HepG2 (cell line): Measurements from ENCODE around the gene TSPYL2. TPM values are rescaled to one million over a fixed set of nuclear protein-coding genes. Genes with fewer than 3 reads are reported as not detected.
A peak's percentile ranks its signal among the peaks of the same experiment; 100 is the strongest.

Experiments used
- ELF1 ChIP-seq: sonication (generic); formaldehyde crosslinking; IDR thresholded peaks from 2 replicates; pipeline ENCODE4 v1.4.0; 2020; ENCODE audit warnings: missing genetic modification reagents
- FOXA1 ChIP-seq, 2 experiments: fragments of 450-650 bp in 1 of 2; sonication (generic) in 1 of 2; formaldehyde crosslinking in 1 of 2; IDR thresholded peaks; 2 replicates each; pipeline versions ENCODE4 v1.4.0 to v1.6.1; 2016 to 2020; ENCODE audit warnings: missing genetic modification reagents in 1 of 2
- GZF1 ChIP-seq: sonication (generic); formaldehyde crosslinking; IDR thresholded peaks from 2 replicates; pipeline ENCODE4 v1.5.1; 2020; ENCODE audit warnings: mild to moderate bottlenecking, missing genetic modification reagents
- MAFF ChIP-seq: IDR thresholded peaks from 2 replicates; pipeline ENCODE4 v1.6.1; 2011; ENCODE audit warnings: low read depth, low read length, improper control_type of control experiment
- NFE2L2 ChIP-seq: fragments of 150-350 bp; IDR thresholded peaks from 2 replicates; pipeline ENCODE4 v1.6.1; 2014; ENCODE audit warnings: low read length
- SKI ChIP-seq: fragments of 450-650 bp; IDR thresholded peaks from one replicate; pipeline ENCODE4 v1.6.1; 2018; ENCODE audit warnings: mild to moderate bottlenecking; ENCODE audit not compliant: partially characterized antibody
- TBL1XR1 ChIP-seq: fragments of 150-350 bp; IDR thresholded peaks from 2 replicates; pipeline ENCODE4 v1.6.1; 2014; ENCODE audit warnings: borderline replicate concordance, low read length; ENCODE audit not compliant: partially characterized antibody
- TCF12 ChIP-seq, 2 experiments: fragments of 450-650 bp in 1 of 2; sonication (generic) in 1 of 2; formaldehyde crosslinking in 1 of 2; IDR thresholded peaks; 2 replicates each; pipeline versions ENCODE4 v1.6.1 to v1.8.0; 2017 to 2022; ENCODE audit warnings: antibody characterized with exemption in 1 of 2, mild to moderate bottlenecking in 1 of 2, missing genetic modification reagents in 1 of 2, moderate library complexity in 1 of 2
- TSC22D2 ChIP-seq: sonication (generic); formaldehyde crosslinking; IDR thresholded peaks from 2 replicates; pipeline ENCODE4 v1.5.1; 2020; ENCODE audit warnings: missing genetic modification reagents, mild to moderate bottlenecking, borderline replicate concordance
- ZFP36 ChIP-seq: fragments of 150-350 bp; IDR thresholded peaks from 2 replicates; pipeline ENCODE4 v1.6.1; 2018; ENCODE audit warnings: borderline replicate concordance, low read length, low read depth; ENCODE audit not compliant: partially characterized antibody
- ZMAT3 ChIP-seq: sonication (generic); formaldehyde crosslinking; conservative IDR thresholded peaks from 2 replicates; pipeline ENCODE4 v1.7.0; 2021; ENCODE audit warnings: missing genetic modification reagents
- ZNF670 ChIP-seq: sonication (generic); formaldehyde crosslinking; IDR thresholded peaks from 2 replicates; pipeline ENCODE4 v1.8.0; 2022; ENCODE audit warnings: mild to moderate bottlenecking, missing genetic modification reagents, borderline replicate concordance
- ZSCAN30 ChIP-seq: sonication (generic); formaldehyde crosslinking; IDR thresholded peaks from 2 replicates; pipeline ENCODE4 v1.5.0; 2020; ENCODE audit warnings: mild to moderate bottlenecking, missing genetic modification reagents
- polyA plus RNA-seq, 8 experiments: library from polyadenylated mRNA; depleted of rRNA in 3 of 8; stranded (reverse) in 7 of 8; unstranded in 1 of 8; fragments of >200 nt; fragmentation: Illumina TruSeq in 4 of 8; extraction: Trizol in 4 of 8; gene quantifications; 2 replicates each; pipeline versions ENCODE4 v1.2.1 to v1.2.3, GENCODE V29; 2011 to 2016; ENCODE audit warnings: low read depth in 4 of 8, missing spikeins in 1 of 8, mixed read lengths in 1 of 8; ENCODE audit not compliant: insufficient read depth in 1 of 8
- total RNA-seq, 5 experiments: library from RNA; depleted of rRNA; stranded (reverse); fragments of >200 nt; fragmentation: Illumina TruSeq; extraction: Trizol; gene quantifications; 2 replicates each; pipeline ENCODE4 v1.2.3, GENCODE V29; 2016; ENCODE audit warnings: low read depth in 1 of 5
- TF ChIP-seq, protein P1 (sequence below), 2 experiments: sonication (generic) in 1 of 2; formaldehyde crosslinking in 1 of 2; IDR thresholded peaks; 2 replicates each; pipeline versions ENCODE4 v1.5.1 to v1.6.1; 2011 to 2020; ENCODE audit warnings: borderline replicate concordance in 1 of 2, low read depth in 1 of 2, low read length in 1 of 2, mild to moderate bottlenecking in 1 of 2, missing genetic modification reagents in 1 of 2, moderate library complexity in 1 of 2
- TF ChIP-seq, protein P2 (sequence below): sonication (generic); formaldehyde crosslinking; IDR thresholded peaks from 2 replicates; pipeline ENCODE4 v1.8.0; 2023; ENCODE audit warnings: mild to moderate bottlenecking, missing genetic modification reagents
- TF ChIP-seq, protein P3 (sequence below): IDR thresholded peaks from 2 replicates; pipeline ENCODE4 v1.4.0; 2020; ENCODE audit warnings: mild to moderate bottlenecking, missing genetic modification reagents
- TF ChIP-seq, protein P4 (sequence below): sonication (generic); formaldehyde crosslinking; IDR thresholded peaks from 2 replicates; pipeline ENCODE4 v1.5.0; 2020; ENCODE audit warnings: missing genetic modification reagents
- TF ChIP-seq, protein P5 (sequence below): IDR thresholded peaks from 2 replicates; pipeline ENCODE4 v1.6.1; 2016

Gene TSPYL2
- total and polyA plus RNA-seq, 2 of the 13 experiments (the other 11 are each of a cell fraction or from before 2014, with no cell fraction given), result 10.1 to 15.5 TPM

DNA sequence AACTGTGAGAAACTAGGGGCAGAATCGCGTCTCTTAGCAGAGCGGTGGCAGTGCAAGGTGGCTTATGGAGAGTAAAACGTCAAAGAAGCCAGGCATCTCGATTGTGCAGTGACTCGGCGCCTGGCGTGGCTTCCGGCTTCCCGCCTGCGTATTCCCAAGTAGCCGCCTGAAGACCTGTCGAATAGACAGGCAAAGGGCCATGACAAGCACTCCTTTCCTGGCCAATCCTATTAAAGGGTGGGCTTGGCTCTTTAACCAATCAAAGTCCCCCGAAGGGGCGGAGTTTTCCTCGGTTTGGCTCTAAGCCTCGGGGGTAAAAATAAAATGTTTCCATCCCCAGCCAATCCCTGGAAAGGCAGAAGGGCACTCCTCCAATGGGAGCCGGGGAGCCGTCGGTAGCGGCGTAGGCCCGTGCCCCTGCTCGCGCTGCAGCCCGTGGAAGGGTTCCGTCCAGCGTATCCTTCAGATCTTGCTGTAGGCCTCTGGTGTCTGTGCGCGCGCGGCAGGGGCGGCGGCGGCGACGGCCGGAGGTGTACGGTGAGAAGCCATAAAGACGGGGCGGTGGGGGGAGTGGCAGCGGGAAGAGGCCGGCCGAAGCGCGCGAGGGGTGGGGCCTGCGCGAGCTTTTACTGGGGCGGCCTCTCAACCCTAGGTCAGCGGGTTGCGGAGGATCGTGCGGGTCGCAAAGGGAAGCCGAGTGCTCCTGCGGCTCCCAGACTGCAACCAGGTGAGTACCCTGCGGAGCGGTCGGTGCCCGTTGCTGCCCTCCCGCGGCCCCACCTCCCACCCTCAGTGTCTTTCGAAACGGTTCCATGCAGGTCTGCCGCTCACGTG, 11.8 kb downstream of the TSPYL2 start, which contains the start of gene KANTR (continued):
- TF ChIP-seq, protein P1, sequence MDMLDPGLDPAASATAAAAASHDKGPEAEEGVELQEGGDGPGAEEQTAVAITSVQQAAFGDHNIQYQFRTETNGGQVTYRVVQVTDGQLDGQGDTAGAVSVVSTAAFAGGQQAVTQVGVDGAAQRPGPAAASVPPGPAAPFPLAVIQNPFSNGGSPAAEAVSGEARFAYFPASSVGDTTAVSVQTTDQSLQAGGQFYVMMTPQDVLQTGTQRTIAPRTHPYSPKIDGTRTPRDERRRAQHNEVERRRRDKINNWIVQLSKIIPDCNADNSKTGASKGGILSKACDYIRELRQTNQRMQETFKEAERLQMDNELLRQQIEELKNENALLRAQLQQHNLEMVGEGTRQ (IDR thresholded peaks at IDR 0.05; ENCODE audit: low read depth, low read length), result peak; percentile 53
- TF ChIP-seq, protein P1 (CRISPR knock-in tag; IDR thresholded peaks at IDR 0.05; ENCODE audit: borderline replicate concordance), result no peak
- TF ChIP-seq ELF1, result no peak
- TF ChIP-seq ZNF670, result no peak
- no peak for TF ChIP-seq ZMAT3 (CRISPR knock-in tag)
- no peak for TF ChIP-seq ZSCAN30
- no peak for TF ChIP-seq GZF1
- TF ChIP-seq SKI, result no peak
- TF ChIP-seq TCF12 (IDR thresholded peaks at IDR 0.05), result no peak
- TF ChIP-seq TCF12 (CRISPR knock-in tag; IDR thresholded peaks at IDR 0.05), result no peak
- TF ChIP-seq MAFF, result no peak
- TF ChIP-seq, protein P2, sequence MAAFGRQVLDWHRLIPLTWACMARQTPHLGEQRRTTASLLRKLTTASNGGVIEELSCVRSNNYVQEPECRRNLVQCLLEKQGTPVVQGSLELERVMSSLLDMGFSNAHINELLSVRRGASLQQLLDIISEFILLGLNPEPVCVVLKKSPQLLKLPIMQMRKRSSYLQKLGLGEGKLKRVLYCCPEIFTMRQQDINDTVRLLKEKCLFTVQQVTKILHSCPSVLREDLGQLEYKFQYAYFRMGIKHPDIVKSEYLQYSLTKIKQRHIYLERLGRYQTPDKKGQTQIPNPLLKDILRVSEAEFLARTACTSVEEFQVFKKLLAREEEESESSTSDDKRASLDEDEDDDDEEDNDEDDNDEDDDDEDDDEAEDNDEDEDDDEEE (CRISPR knock-in tag), result no peak
- TF ChIP-seq, protein P3, sequence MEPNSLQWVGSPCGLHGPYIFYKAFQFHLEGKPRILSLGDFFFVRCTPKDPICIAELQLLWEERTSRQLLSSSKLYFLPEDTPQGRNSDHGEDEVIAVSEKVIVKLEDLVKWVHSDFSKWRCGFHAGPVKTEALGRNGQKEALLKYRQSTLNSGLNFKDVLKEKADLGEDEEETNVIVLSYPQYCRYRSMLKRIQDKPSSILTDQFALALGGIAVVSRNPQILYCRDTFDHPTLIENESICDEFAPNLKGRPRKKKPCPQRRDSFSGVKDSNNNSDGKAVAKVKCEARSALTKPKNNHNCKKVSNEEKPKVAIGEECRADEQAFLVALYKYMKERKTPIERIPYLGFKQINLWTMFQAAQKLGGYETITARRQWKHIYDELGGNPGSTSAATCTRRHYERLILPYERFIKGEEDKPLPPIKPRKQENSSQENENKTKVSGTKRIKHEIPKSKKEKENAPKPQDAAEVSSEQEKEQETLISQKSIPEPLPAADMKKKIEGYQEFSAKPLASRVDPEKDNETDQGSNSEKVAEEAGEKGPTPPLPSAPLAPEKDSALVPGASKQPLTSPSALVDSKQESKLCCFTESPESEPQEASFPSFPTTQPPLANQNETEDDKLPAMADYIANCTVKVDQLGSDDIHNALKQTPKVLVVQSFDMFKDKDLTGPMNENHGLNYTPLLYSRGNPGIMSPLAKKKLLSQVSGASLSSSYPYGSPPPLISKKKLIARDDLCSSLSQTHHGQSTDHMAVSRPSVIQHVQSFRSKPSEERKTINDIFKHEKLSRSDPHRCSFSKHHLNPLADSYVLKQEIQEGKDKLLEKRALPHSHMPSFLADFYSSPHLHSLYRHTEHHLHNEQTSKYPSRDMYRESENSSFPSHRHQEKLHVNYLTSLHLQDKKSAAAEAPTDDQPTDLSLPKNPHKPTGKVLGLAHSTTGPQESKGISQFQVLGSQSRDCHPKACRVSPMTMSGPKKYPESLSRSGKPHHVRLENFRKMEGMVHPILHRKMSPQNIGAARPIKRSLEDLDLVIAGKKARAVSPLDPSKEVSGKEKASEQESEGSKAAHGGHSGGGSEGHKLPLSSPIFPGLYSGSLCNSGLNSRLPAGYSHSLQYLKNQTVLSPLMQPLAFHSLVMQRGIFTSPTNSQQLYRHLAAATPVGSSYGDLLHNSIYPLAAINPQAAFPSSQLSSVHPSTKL (CRISPR knock-in tag), result 0 out of 2 replicates have a peak, but pooled peaks have one; percentile 8
- TF ChIP-seq ZFP36, result no peak
- TF ChIP-seq FOXA1 (IDR thresholded peaks at IDR 0.05), result no peak
- TF ChIP-seq FOXA1 (CRISPR knock-in tag; IDR thresholded peaks at IDR 0.05), result no peak
- TF ChIP-seq, protein P4, sequence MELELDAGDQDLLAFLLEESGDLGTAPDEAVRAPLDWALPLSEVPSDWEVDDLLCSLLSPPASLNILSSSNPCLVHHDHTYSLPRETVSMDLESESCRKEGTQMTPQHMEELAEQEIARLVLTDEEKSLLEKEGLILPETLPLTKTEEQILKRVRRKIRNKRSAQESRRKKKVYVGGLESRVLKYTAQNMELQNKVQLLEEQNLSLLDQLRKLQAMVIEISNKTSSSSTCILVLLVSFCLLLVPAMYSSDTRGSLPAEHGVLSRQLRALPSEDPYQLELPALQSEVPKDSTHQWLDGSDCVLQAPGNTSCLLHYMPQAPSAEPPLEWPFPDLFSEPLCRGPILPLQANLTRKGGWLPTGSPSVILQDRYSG (CRISPR knock-in tag), result no peak
- no peak for TF ChIP-seq TSC22D2 (CRISPR knock-in tag)
- no peak for TF ChIP-seq NFE2L2
- TF ChIP-seq, protein P5, sequence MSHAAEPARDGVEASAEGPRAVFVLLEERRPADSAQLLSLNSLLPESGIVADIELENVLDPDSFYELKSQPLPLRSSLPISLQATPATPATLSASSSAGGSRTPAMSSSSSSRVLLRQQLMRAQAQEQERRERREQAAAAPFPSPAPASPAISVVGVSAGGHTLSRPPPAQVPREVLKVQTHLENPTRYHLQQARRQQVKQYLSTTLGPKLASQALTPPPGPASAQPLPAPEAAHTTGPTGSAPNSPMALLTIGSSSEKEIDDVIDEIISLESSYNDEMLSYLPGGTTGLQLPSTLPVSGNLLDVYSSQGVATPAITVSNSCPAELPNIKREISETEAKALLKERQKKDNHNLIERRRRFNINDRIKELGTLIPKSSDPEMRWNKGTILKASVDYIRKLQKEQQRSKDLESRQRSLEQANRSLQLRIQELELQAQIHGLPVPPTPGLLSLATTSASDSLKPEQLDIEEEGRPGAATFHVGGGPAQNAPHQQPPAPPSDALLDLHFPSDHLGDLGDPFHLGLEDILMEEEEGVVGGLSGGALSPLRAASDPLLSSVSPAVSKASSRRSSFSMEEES (CRISPR knock-in tag), result no peak
- no peak for TF ChIP-seq TBL1XR1
